Liver (tissue), 9 donors: ENCODE measurements around the gene ACSF2. TPM values are rescaled to one million over a fixed set of nuclear protein-coding genes. Genes with fewer than 3 reads are reported as not detected.

Experiments used
- DNase-seq: peaks from one replicate; pipeline ENCODE4 v3.0.0-alpha.2; 2017; ENCODE audit warnings: low spot score
- H3K27ac ChIP-seq, 2 donors: one replicate each; pipeline ENCODE4 v1.7.0; 2013; ENCODE audit warnings: inconsistent platforms in 2 of 2, low read length in 2 of 2, control low read depth in 1 of 2, low read depth in 1 of 2, mild to moderate bottlenecking in 1 of 2
- H3K27me3 ChIP-seq, 4 donors: one replicate each; pipeline versions ENCODE4 v1.6.1 to v1.7.0; 2013; ENCODE audit warnings: low read length in 3 of 4, inconsistent platforms in 1 of 4, mild to moderate bottlenecking in 1 of 4, moderate library complexity in 1 of 4; ENCODE audit not compliant: control insufficient read depth in 4 of 4, insufficient read depth in 4 of 4
- H3K36me3 ChIP-seq, 4 donors: one replicate each; pipeline versions ENCODE4 v1.6.1 to v1.7.0; 2013; ENCODE audit warnings: low read length in 3 of 4, mild to moderate bottlenecking in 3 of 4, low read depth in 1 of 4, moderate library complexity in 1 of 4; ENCODE audit not compliant: control insufficient read depth in 4 of 4, insufficient read depth in 3 of 4
- H3K4me1 ChIP-seq, 4 donors: one replicate each; pipeline versions ENCODE4 v1.6.1 to v1.7.0; 2013; ENCODE audit warnings: low read length in 3 of 4, mild to moderate bottlenecking in 3 of 4, moderate library complexity in 1 of 4; ENCODE audit not compliant: control insufficient read depth in 4 of 4, insufficient read depth in 4 of 4
- H3K4me3 ChIP-seq, 3 donors: one replicate each; pipeline versions ENCODE4 v1.6.1 to v1.7.0; 2013; ENCODE audit warnings: low read length in 3 of 3, control low read depth in 1 of 3, low read depth in 1 of 3, mild to moderate bottlenecking in 1 of 3
- H3K9ac ChIP-seq, 2 donors: one replicate each; pipeline ENCODE4 v1.7.0; 2013; ENCODE audit warnings: low read length in 2 of 2, mild to moderate bottlenecking in 2 of 2, moderate library complexity in 2 of 2, control low read depth in 1 of 2, low read depth in 1 of 2
- H3K9me3 ChIP-seq, 4 donors: one replicate each; pipeline versions ENCODE4 v1.6.1 to v1.7.0; 2013; ENCODE audit warnings: low read length in 3 of 4; ENCODE audit not compliant: control insufficient read depth in 4 of 4
- EGR1 ChIP-seq, 2 donors: IDR thresholded peaks; 2 replicates each; pipeline ENCODE4 v1.6.1; 2016 to 2018; ENCODE audit warnings: antibody characterized with exemption in 2 of 2, low read depth in 2 of 2
- FOXA1 ChIP-seq: IDR thresholded peaks from 2 replicates; pipeline ENCODE4 v1.6.1; 2016; ENCODE audit warnings: antibody characterized with exemption
- HNF4A ChIP-seq, 2 donors: conservative IDR thresholded peaks; 2 replicates each; pipeline ENCODE4 v1.6.1; 2016; ENCODE audit warnings: antibody characterized with exemption in 2 of 2, mild to moderate bottlenecking in 2 of 2
- JUND ChIP-seq, 2 donors: IDR thresholded peaks; 2 replicates each; pipeline ENCODE4 v1.6.1; 2016; ENCODE audit warnings: antibody characterized with exemption in 2 of 2
- RAD21 ChIP-seq, 2 donors: IDR thresholded peaks; 2 replicates each; pipeline ENCODE4 v1.6.1; 2016; ENCODE audit warnings: antibody characterized with exemption in 2 of 2, mild to moderate bottlenecking in 2 of 2
- RXRA ChIP-seq, 2 donors: IDR thresholded peaks; 2 replicates each; pipeline ENCODE4 v1.6.1; 2017 to 2018; ENCODE audit warnings: antibody characterized with exemption in 2 of 2, mild to moderate bottlenecking in 1 of 2
- SP1 ChIP-seq: IDR thresholded peaks from 2 replicates; pipeline ENCODE4 v1.6.1; 2018; ENCODE audit warnings: antibody characterized with exemption, mild to moderate bottlenecking
- YY1 ChIP-seq: IDR thresholded peaks from 2 replicates; pipeline ENCODE4 v1.6.1; 2016; ENCODE audit warnings: antibody characterized with exemption, mild to moderate bottlenecking
- WGBS: extraction: QIAGEN DNeasy Blood & Tissue Kit; methylation state at CpG from one replicate; pipeline ENCODE4 v1.1.7; 2013; 5-methylcytosine and 5-hydroxymethylcytosine counted together
- polyA plus RNA-seq, 2 donors: library from polyadenylated mRNA; stranded (reverse) in 1 of 2; unstranded in 1 of 2; fragments of 200-250 nt in 1 of 2; fragments of >200 nt in 1 of 2; fragmentation: Nextera tagmentation in 1 of 2; extraction: Ambion mirVana in 1 of 2; gene quantifications; one replicate each; pipeline versions ENCODE4 v1.2.1 to v1.2.3, GENCODE V29; 2013 to 2015
- total RNA-seq, 2 donors: library from RNA; depleted of rRNA; stranded (reverse); fragments of >200 nt; gene quantifications; one replicate each; pipeline ENCODE4 v1.2.3, GENCODE V29; 2014
- TF ChIP-seq, protein P1 (sequence below): IDR thresholded peaks from 2 replicates; pipeline ENCODE4 v1.6.1; 2016; ENCODE audit warnings: antibody characterized with exemption
- TF ChIP-seq, protein P2 (sequence below): fragments of 150-350 bp; IDR thresholded peaks from 2 replicates; pipeline ENCODE4 v1.5.1; 2017; ENCODE audit warnings: improper control_type of control experiment, low read depth, low read length; ENCODE audit not compliant: missing input control
- TF ChIP-seq, protein P3 (sequence below): IDR thresholded peaks from 2 replicates; pipeline ENCODE4 v1.6.1; 2016; ENCODE audit warnings: antibody characterized with exemption, mild to moderate bottlenecking
- donor health status: healthy.
- donor health status: healthy.
- donor health status: healthy.
- donor health status: healthy.
- donor health status: healthy.

ACSF2 gene
- total and polyA plus RNA-seq, 4 donors: 18.9 to 34.3 (median 21.1) TPM

DNA sequence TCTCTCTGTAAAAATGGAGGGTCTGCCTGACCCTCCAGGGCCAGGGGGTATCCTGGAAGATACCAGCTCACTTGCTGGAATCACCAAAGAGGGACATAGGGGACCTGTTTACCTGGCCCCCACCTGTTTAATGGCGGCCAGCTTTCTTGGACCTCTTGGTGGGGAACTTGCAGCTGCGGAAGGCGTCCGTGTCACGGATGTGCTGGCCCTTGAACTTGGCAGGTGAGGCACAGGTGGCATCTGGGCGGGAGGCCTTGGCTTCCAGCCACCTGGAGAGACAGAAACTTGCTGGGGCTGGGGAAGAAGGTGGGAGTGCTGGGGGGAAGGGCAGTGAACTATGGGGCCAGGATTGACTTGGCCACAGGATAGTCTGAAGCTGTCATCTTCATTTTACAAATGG, 39.2 kb downstream of the ACSF2 start:
- Histone ChIP-seq H3K4me1 (peaks cover 24 to 66% (median 46%) of the 10 kb centered on the region in 4 donors), H3K27me3 (no peaks in the 10 kb centered on the region), H3K9ac (no peak overlapping the region), H3K9me3 (no peaks in the 10 kb centered on the region), H3K36me3 (peaks cover 0 to 7% (median 0%) of the 10 kb centered on the region in 4 donors), H3K4me3 (no peak overlapping the region), H3K27ac (no peak overlapping the region)
- 79% methylated on average over 6 of the region's 6 CpGs for WGBS
- no peak for DNase-seq
- TF ChIP-seq EGR1 (IDR thresholded peaks at IDR 0.05; ENCODE audit: low read depth in 2 of 2) (no peak), FOXA1 (no peak), HNF4A (conservative IDR thresholded peaks at IDR 0.05) (no peak), YY1 (no peak), JUND (IDR thresholded peaks at IDR 0.05) (no peak), RAD21 (IDR thresholded peaks at IDR 0.05) (no peak), RXRA (IDR thresholded peaks at IDR 0.05) (no peak), SP1 (no peak)
- TF ChIP-seq, protein P1, sequence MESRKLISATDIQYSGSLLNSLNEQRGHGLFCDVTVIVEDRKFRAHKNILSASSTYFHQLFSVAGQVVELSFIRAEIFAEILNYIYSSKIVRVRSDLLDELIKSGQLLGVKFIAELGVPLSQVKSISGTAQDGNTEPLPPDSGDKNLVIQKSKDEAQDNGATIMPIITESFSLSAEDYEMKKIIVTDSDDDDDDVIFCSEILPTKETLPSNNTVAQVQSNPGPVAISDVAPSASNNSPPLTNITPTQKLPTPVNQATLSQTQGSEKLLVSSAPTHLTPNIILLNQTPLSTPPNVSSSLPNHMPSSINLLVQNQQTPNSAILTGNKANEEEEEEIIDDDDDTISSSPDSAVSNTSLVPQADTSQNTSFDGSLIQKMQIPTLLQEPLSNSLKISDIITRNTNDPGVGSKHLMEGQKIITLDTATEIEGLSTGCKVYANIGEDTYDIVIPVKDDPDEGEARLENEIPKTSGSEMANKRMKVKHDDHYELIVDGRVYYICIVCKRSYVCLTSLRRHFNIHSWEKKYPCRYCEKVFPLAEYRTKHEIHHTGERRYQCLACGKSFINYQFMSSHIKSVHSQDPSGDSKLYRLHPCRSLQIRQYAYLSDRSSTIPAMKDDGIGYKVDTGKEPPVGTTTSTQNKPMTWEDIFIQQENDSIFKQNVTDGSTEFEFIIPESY: no peak
- TF ChIP-seq, protein P2, sequence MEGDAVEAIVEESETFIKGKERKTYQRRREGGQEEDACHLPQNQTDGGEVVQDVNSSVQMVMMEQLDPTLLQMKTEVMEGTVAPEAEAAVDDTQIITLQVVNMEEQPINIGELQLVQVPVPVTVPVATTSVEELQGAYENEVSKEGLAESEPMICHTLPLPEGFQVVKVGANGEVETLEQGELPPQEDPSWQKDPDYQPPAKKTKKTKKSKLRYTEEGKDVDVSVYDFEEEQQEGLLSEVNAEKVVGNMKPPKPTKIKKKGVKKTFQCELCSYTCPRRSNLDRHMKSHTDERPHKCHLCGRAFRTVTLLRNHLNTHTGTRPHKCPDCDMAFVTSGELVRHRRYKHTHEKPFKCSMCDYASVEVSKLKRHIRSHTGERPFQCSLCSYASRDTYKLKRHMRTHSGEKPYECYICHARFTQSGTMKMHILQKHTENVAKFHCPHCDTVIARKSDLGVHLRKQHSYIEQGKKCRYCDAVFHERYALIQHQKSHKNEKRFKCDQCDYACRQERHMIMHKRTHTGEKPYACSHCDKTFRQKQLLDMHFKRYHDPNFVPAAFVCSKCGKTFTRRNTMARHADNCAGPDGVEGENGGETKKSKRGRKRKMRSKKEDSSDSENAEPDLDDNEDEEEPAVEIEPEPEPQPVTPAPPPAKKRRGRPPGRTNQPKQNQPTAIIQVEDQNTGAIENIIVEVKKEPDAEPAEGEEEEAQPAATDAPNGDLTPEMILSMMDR: no peak
- TF ChIP-seq, protein P3, sequence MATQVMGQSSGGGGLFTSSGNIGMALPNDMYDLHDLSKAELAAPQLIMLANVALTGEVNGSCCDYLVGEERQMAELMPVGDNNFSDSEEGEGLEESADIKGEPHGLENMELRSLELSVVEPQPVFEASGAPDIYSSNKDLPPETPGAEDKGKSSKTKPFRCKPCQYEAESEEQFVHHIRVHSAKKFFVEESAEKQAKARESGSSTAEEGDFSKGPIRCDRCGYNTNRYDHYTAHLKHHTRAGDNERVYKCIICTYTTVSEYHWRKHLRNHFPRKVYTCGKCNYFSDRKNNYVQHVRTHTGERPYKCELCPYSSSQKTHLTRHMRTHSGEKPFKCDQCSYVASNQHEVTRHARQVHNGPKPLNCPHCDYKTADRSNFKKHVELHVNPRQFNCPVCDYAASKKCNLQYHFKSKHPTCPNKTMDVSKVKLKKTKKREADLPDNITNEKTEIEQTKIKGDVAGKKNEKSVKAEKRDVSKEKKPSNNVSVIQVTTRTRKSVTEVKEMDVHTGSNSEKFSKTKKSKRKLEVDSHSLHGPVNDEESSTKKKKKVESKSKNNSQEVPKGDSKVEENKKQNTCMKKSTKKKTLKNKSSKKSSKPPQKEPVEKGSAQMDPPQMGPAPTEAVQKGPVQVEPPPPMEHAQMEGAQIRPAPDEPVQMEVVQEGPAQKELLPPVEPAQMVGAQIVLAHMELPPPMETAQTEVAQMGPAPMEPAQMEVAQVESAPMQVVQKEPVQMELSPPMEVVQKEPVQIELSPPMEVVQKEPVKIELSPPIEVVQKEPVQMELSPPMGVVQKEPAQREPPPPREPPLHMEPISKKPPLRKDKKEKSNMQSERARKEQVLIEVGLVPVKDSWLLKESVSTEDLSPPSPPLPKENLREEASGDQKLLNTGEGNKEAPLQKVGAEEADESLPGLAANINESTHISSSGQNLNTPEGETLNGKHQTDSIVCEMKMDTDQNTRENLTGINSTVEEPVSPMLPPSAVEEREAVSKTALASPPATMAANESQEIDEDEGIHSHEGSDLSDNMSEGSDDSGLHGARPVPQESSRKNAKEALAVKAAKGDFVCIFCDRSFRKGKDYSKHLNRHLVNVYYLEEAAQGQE: no peak

DNA sequence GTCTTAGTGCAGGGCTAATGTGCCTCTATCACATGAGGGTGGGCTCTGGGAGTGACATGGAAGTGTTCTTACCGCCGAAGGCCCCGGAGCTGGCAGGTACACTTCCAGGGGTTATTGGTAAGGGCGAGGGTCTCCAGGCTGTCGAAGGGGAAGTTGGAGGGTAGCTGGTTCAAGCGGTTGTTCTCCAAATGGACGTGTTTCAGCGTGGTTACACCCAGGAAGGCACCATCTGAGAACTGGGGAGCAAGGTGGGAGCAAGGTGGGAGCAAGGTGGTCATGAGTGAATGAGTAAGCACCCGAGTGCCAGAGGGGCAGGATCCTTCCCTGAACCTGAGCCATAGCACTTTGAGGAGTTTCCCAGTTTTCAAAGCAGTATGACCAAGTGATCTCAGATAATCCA, 39.6 kb downstream of the ACSF2 start:
- Histone ChIP-seq H3K36me3 (peaks cover 0 to 7% (median 0%) of the 10 kb centered on the region in 4 donors), H3K27me3 (no peaks in the 10 kb centered on the region), H3K27ac (no peak overlapping the region), H3K9me3 (no peaks in the 10 kb centered on the region), H3K9ac (no peak overlapping the region), H3K4me3 (no peak overlapping the region), H3K4me1 (peaks cover 24 to 70% (median 48%) of the 10 kb centered on the region in 4 donors)
- DNase-seq: no peak
- TF ChIP-seq YY1: no peak
- 96% methylated on average over 9 of the region's 9 CpGs for WGBS
